GM19452 (cell line): ENCODE measurements around the gene FLYWCH1.
"Not testable (repeated sequence)": the region's sequence is repeated elsewhere in the genome, so short reads cannot be mapped to it uniquely, and the experiment has no call there.

ENCODE experiments used
- ATAC-seq: cut with Tn5 transposase; IDR thresholded peaks from one replicate; pipeline ENCODE4 v1.9.1; 2021; ENCODE audit not compliant: unreplicated experiment

The FLYWCH1 gene

GRCh38 chr16:2924901-2925755, 13.4 kb downstream of the FLYWCH1 start:
- no peak for ATAC-seq

- no peak for ATAC-seq
Observed at GRCh38 chr16:2925951-2926649, 14.4 kb downstream of the FLYWCH1 start.

- no peak for ATAC-seq
Observed at GRCh38 chr16:2926650-2926999, 14.9 kb downstream of the FLYWCH1 start.

GRCh38 chr16:2927010-2927646, 15.4 kb downstream of the FLYWCH1 start:
- no peak for ATAC-seq

- ATAC-seq: not testable (repeated sequence)
Observed at GRCh38 chr16:2928151-2928550, 16.4 kb downstream of the FLYWCH1 start.

- ATAC-seq: no peak
Observed at GRCh38 chr16:2928796-2929195, 17.1 kb downstream of the FLYWCH1 start.

- ATAC-seq: no peak
Observed at GRCh38 chr16:2929693-2930092, 18.0 kb downstream of the FLYWCH1 start.

GRCh38 chr16:2930236-2930635, 18.5 kb downstream of the FLYWCH1 start:
- ATAC-seq: no peak

- not testable (repeated sequence) for ATAC-seq
Observed at GRCh38 chr16:2931231-2931914, 19.6 kb downstream of the FLYWCH1 start.

GRCh38 chr16:2933136-2933535, 21.4 kb downstream of the FLYWCH1 start:
- ATAC-seq: no peak

- ATAC-seq: no peak
Observed at GRCh38 chr16:2933701-2934100, 22.0 kb downstream of the FLYWCH1 start.

GRCh38 chr16:2934450-2934849, 22.7 kb downstream of the FLYWCH1 start:
- ATAC-seq: no peak

- ATAC-seq: no peak
Observed at GRCh38 chr16:2936436-2937011, 24.8 kb downstream of the FLYWCH1 start.

GRCh38 chr16:2937170-2937569, 25.4 kb downstream of the FLYWCH1 start:
- ATAC-seq: no peak

GRCh38 chr16:2938206-2938605, 26.5 kb downstream of the FLYWCH1 start:
- ATAC-seq: no peak

- ATAC-seq: no peak
Observed at GRCh38 chr16:2939968-2940367, 28.2 kb downstream of the FLYWCH1 start.

GRCh38 chr16:2942045-2942444, 30.3 kb downstream of the FLYWCH1 start:
- no peak for ATAC-seq

GRCh38 chr16:2943716-2944115, 32.0 kb downstream of the FLYWCH1 start:
- not testable (repeated sequence) for ATAC-seq

- no peak for ATAC-seq
Observed at GRCh38 chr16:2946649-2947048, 34.9 kb downstream of the FLYWCH1 start.

- no peak for ATAC-seq
Observed at GRCh38 chr16:2948807-2949704, 37.3 kb downstream of the FLYWCH1 start.
